Measurements from ENCODE around the gene AMPH.

DNA sequence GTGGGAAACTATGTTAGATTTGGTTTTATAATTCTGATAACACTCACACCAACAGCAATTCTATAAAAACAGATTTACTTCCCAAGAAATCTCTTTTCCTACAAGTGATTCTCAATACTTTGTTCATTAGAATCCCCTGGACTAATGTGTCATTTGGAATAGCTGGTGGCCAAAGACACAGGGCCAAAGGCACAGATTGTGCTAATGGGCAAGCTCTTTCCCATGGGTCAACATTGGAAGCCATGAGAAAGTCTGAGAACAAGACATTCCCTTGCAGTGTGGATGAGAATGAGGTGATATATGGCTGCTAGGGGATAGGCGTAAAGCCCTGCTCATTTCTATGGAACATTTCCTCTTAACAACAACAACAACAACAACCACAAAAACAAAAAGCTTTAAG is 153.8 kb downstream of the AMPH start:
- TF ChIP-seq, protein P1, sequence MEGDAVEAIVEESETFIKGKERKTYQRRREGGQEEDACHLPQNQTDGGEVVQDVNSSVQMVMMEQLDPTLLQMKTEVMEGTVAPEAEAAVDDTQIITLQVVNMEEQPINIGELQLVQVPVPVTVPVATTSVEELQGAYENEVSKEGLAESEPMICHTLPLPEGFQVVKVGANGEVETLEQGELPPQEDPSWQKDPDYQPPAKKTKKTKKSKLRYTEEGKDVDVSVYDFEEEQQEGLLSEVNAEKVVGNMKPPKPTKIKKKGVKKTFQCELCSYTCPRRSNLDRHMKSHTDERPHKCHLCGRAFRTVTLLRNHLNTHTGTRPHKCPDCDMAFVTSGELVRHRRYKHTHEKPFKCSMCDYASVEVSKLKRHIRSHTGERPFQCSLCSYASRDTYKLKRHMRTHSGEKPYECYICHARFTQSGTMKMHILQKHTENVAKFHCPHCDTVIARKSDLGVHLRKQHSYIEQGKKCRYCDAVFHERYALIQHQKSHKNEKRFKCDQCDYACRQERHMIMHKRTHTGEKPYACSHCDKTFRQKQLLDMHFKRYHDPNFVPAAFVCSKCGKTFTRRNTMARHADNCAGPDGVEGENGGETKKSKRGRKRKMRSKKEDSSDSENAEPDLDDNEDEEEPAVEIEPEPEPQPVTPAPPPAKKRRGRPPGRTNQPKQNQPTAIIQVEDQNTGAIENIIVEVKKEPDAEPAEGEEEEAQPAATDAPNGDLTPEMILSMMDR (IDR thresholded peaks at IDR 0.05) = no peak
- TF ChIP-seq POLR2AphosphoS5 (IDR thresholded peaks at IDR 0.05; ENCODE audit: insufficient read depth in 1 of 2, low read depth in 1 of 2) (no peak), POLR2A (IDR thresholded peaks at IDR 0.05) (no peak)
